Measurements from ENCODE around the gene SLCO3A1. TPM values are rescaled to one million over a fixed set of nuclear protein-coding genes. Genes with fewer than 3 reads are reported as not detected.

Gene SLCO3A1
- total and polyA plus RNA-seq, 2 of the 8 experiments (the other 6 are each of a cell fraction or from before 2014, with no cell fraction given) = 15.1 to 20.4 TPM

DNA sequence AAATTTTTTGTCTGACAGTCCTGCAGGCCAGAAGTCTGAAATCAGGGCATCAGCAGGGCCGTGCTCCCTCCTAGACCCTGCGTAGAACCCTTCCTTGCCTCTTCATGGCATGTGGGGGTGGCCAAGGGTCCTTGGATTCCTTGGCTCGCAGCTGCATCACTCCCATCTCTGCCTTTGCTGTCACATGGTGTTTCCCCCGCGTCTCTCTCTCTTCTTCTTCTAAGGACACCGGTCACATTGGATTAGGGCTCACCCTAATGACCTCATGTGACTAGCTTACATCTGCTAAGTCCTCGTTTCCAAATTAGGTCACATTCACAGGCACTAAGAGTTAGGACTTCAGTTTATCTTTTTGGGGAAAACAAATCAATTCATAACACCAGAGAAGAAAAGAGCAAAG, 12.0 kb downstream of the SLCO3A1 start:
- H3K27me3 ChIP-seq (replicated peaks in 1 of 4; ENCODE audit: control insufficient read depth in 3 of 4, extremely low read depth in 1 of 4, insufficient read depth in 3 of 4, low read length in 3 of 4) = no peaks in the 10 kb centered on the region
- no peak overlapping the region for H3K9ac ChIP-seq (replicated peaks in 1 of 4; ENCODE audit: extremely low read depth in 1 of 4, low read depth in 3 of 4, low read length in 3 of 4)
- no peak overlapping the region for H3K4me2 ChIP-seq (ENCODE audit: insufficient read depth in 1 of 2, low read depth in 2 of 2, low read length in 2 of 2)
- ChIA-PET CTCF (ENCODE audit: partially characterized antibody) (interaction anchor here (0.8 to 10.1 kb wide), 5 partner anchors 10 to 212 kb away, joined by 3 to 108 read pairs (median 3); partner anchors contain the start of gene SLCO3A1), POLR2A (ENCODE audit: partially characterized antibody) (no interaction called here)
- H2AK5ac ChIP-seq (ENCODE audit: low read depth, low read length) = no peak overlapping the region
- H4K91ac ChIP-seq (replicated peaks; ENCODE audit: insufficient read length, low read length) = no peak overlapping the region
- WGBS, 2 experiments (ENCODE audit: extremely low coverage in 1 of 2, insufficient coverage in 1 of 2, insufficient read length in 1 of 2, insufficient replicate concordance in 2 of 2, low coverage in 1 of 2, low lambda C conversion rate in 2 of 2, missing lambda C conversion rate in 1 of 2) = 90% methylated on average over 7 of the region's 7 CpGs; no CpG with 5 or more reads in 1 of the 2 experiments
- H3K14ac ChIP-seq (ENCODE audit: insufficient read length) = no peak overlapping the region
- H3K23ac ChIP-seq (ENCODE audit: insufficient read length) = no peak overlapping the region
- no peak overlapping the region for H4K5ac ChIP-seq (ENCODE audit: insufficient read length, low read depth, low read length)
- peaks cover 0 to 24% of the 10 kb centered on the region in 2 experiments; a peak in 2 of 4 replicates for H3K79me2 ChIP-seq (ENCODE audit: control insufficient read depth in 1 of 2, insufficient read depth in 2 of 2, low read length in 2 of 2)
- H3K79me1 ChIP-seq (ENCODE audit: low read depth, low read length) = peaks cover 6% of the 10 kb centered on the region
- H2BK120ac ChIP-seq (replicated peaks; ENCODE audit: low read depth, low read length) = no peak overlapping the region
- no peaks in the 10 kb centered on the region for H3K23me2 ChIP-seq (ENCODE audit: low read depth, low read length)
- H3K27ac ChIP-seq (ENCODE audit: low read depth, low read length) = no peak overlapping the region
- no peak overlapping the region for H2BK5ac ChIP-seq (ENCODE audit: low read depth, low read length)
- H4K8ac ChIP-seq (ENCODE audit: extremely low read depth, insufficient read depth, low read length) = no peak overlapping the region
- no peak overlapping the region for H3K4me3 ChIP-seq (ENCODE audit: extremely low read depth in 1 of 4, insufficient read depth in 2 of 4, low read depth in 3 of 4, low read length in 4 of 4)
- H3K9me3 ChIP-seq (ENCODE audit: insufficient read depth in 2 of 2, low read depth in 1 of 2, low read length in 1 of 2) = no peaks in the 10 kb centered on the region
- no peak overlapping the region for H2BK15ac ChIP-seq (ENCODE audit: low read length)
- DNase-seq (ENCODE audit: low read depth in 1 of 2, low spot score in 2 of 2) (no peak), FAIRE-seq (no peak)
- H2BK12ac ChIP-seq (ENCODE audit: low read depth, low read length) = no peak overlapping the region
- H4K20me1 ChIP-seq (replicated peaks in 1 of 2; ENCODE audit: control insufficient read depth in 1 of 2, insufficient read depth in 2 of 2, low read length in 2 of 2) = peaks cover 0 to 5% of the 10 kb centered on the region in 2 experiments
- H2BK20ac ChIP-seq (ENCODE audit: low read length) = no peak overlapping the region
- peaks cover 0 to 13% (median 9%) of the 10 kb centered on the region in 4 experiments; a peak in 6 of 7 replicates for H3K4me1 ChIP-seq (replicated peaks in 1 of 4; ENCODE audit: control insufficient read depth in 3 of 4, insufficient read depth in 4 of 4, low read length in 3 of 4)
- no peak overlapping the region for H3K18ac ChIP-seq (ENCODE audit: extremely low read depth, low read length)
- no peak overlapping the region for H3K4ac ChIP-seq (replicated peaks; ENCODE audit: insufficient read length, low read depth, low read length)
- H3K56ac ChIP-seq (replicated peaks; ENCODE audit: insufficient read length, low read depth, low read length) = no peak overlapping the region
- H3K36me3 ChIP-seq (ENCODE audit: control insufficient read depth in 2 of 4, insufficient read depth in 4 of 4, low read length in 3 of 4) = no peaks in the 10 kb centered on the region
- no peak overlapping the region for H2AFZ ChIP-seq (ENCODE audit: low read length)
- TF ChIP-seq BACH1 (IDR thresholded peaks at IDR 0.05; ENCODE audit: low read length) = no peak
- TF ChIP-seq CBX5 (IDR thresholded peaks at IDR 0.05; ENCODE audit: low read depth, low read length) = no peak
- no peak for TF ChIP-seq TEAD4 (IDR thresholded peaks at IDR 0.05; ENCODE audit: low read depth, low read length)
- TF ChIP-seq RNF2 (IDR thresholded peaks at IDR 0.05; ENCODE audit: borderline replicate concordance, low read depth, low read length, missing control alignments, poor library complexity, severe bottlenecking) = no peak
- TF ChIP-seq, protein P1, sequence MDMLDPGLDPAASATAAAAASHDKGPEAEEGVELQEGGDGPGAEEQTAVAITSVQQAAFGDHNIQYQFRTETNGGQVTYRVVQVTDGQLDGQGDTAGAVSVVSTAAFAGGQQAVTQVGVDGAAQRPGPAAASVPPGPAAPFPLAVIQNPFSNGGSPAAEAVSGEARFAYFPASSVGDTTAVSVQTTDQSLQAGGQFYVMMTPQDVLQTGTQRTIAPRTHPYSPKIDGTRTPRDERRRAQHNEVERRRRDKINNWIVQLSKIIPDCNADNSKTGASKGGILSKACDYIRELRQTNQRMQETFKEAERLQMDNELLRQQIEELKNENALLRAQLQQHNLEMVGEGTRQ (IDR thresholded peaks at IDR 0.05; ENCODE audit: low read length) = no peak
- no peak for TF ChIP-seq MAFK (IDR thresholded peaks at IDR 0.05; ENCODE audit: low read depth, low read length)
- TF ChIP-seq FOSL1 (IDR thresholded peaks at IDR 0.05; ENCODE audit: insufficient read depth, low read depth, low read length) = no peak
- TF ChIP-seq POLR2AphosphoS5 (IDR thresholded peaks at IDR 0.05; ENCODE audit: low read depth, low read length) = no peak
- TF ChIP-seq, protein P2, sequence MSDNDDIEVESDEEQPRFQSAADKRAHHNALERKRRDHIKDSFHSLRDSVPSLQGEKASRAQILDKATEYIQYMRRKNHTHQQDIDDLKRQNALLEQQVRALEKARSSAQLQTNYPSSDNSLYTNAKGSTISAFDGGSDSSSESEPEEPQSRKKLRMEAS (IDR thresholded peaks at IDR 0.05) = no peak
- TF ChIP-seq NANOG (IDR thresholded peaks at IDR 0.05; ENCODE audit: insufficient read depth, low read depth, low read length, poor library complexity, severe bottlenecking) = no peak
- no peak for TF ChIP-seq POU5F1 (IDR thresholded peaks at IDR 0.05; ENCODE audit: low read depth, low read length)
- no peak for TF ChIP-seq SP4 (IDR thresholded peaks at IDR 0.05; ENCODE audit: low read length)
- no peak for TF ChIP-seq TBP (IDR thresholded peaks at IDR 0.05; ENCODE audit: low read depth, low read length)
- TF ChIP-seq CEBPB (IDR thresholded peaks at IDR 0.05; ENCODE audit: low read depth, low read length) = no peak
